ENCODE data around the gene DCAF11.
"Not testable (repeated sequence)": the region's sequence is repeated elsewhere in the genome, so short reads cannot be mapped to it uniquely, and the experiment has no call there.

The DCAF11 gene

GRCh38 chr14:24096545-24097181, 17.9 kb upstream of the DCAF11 start:
- DNase-seq (ENCODE audit: low read depth in 2 of 2): no peak

- DNase-seq (ENCODE audit: low read depth in 2 of 2): no peak
These were observed 16.2 kb upstream of the DCAF11 start for GRCh38 chr14:24098229-24098926.

GRCh38 chr14:24098927-24099813, 15.4 kb upstream of the DCAF11 start:
- DNase-seq (ENCODE audit: low read depth in 2 of 2): no peak

GRCh38 chr14:24100197-24100981, 14.2 kb upstream of the DCAF11 start:
- DNase-seq (ENCODE audit: low read depth in 2 of 2): no peak

- no peak for DNase-seq (ENCODE audit: low read depth in 2 of 2)
These were observed 13.5 kb upstream of the DCAF11 start for GRCh38 chr14:24100982-24101494.

- DNase-seq (ENCODE audit: low read depth in 2 of 2): no peak
These were observed 12.1 kb upstream of the DCAF11 start for GRCh38 chr14:24102357-24103048.

- DNase-seq (ENCODE audit: low read depth in 2 of 2): no peak
These were observed 11.1 kb upstream of the DCAF11 start for GRCh38 chr14:24103451-24103850.

GRCh38 chr14:24105609-24106239, 8.9 kb upstream of the DCAF11 start:
- not testable (repeated sequence) for DNase-seq (ENCODE audit: low read depth in 2 of 2)

- DNase-seq (ENCODE audit: low read depth in 2 of 2): no peak
These were observed 7.8 kb upstream of the DCAF11 start for GRCh38 chr14:24106672-24107271.

GRCh38 chr14:24108336-24108874, 6.2 kb upstream of the DCAF11 start:
- DNase-seq (ENCODE audit: low read depth in 2 of 2): no peak

- DNase-seq (ENCODE audit: low read depth in 2 of 2): no peak
These were observed 4.5 kb upstream of the DCAF11 start for GRCh38 chr14:24110060-24110459.

GRCh38 chr14:24110523-24110922, 4.1 kb upstream of the DCAF11 start:
- no peak for DNase-seq (ENCODE audit: low read depth in 2 of 2)

GRCh38 chr14:24113379-24113800, 1.2 kb upstream of the DCAF11 start:
- DNase-seq (ENCODE audit: low read depth in 2 of 2): no peak

GRCh38 chr14:24113801-24114531, 611 bp upstream of the DCAF11 start:
- DNase-seq (ENCODE audit: low read depth in 2 of 2): peak; percentile 72 to 80

- DNase-seq (ENCODE audit: low read depth in 2 of 2): no peak
These were observed 998 bp downstream of the DCAF11 start for GRCh38 chr14:24115422-24116127.

- no peak for DNase-seq (ENCODE audit: low read depth in 2 of 2)
These were observed 1.7 kb downstream of the DCAF11 start for GRCh38 chr14:24116128-24116814.

- DNase-seq (ENCODE audit: low read depth in 2 of 2): no peak
These were observed 2.6 kb downstream of the DCAF11 start for GRCh38 chr14:24117179-24117578.

GRCh38 chr14:24119691-24120090, 5.1 kb downstream of the DCAF11 start:
- DNase-seq (ENCODE audit: low read depth in 2 of 2): no peak

Measured in stimulated activated CD4-positive, alpha-beta T cell treated with anti-CD3 and anti-CD28 coated beads, Interleukin-4, amount 100 ng/mL, for 48 hours (primary cell).